Hematopoietic multipotent progenitor cell treated with erythropoietin and hydrocortisone succinate and interleukin-3 and kit ligand, for 4 days (in vitro differentiated cells): ENCODE measurements around the gene ING4.
A peak's percentile ranks its signal among the peaks of the same experiment; 100 is the strongest.

Experiments used
- DNase-seq: peaks from one replicate; pipeline ENCODE4 v3.0.0-alpha.2; 2015

The ING4 gene

GRCh38 chr12:6635375-6635855, 27.5 kb downstream of the ING4 start:
- peak; percentile 87 for DNase-seq

DNA sequence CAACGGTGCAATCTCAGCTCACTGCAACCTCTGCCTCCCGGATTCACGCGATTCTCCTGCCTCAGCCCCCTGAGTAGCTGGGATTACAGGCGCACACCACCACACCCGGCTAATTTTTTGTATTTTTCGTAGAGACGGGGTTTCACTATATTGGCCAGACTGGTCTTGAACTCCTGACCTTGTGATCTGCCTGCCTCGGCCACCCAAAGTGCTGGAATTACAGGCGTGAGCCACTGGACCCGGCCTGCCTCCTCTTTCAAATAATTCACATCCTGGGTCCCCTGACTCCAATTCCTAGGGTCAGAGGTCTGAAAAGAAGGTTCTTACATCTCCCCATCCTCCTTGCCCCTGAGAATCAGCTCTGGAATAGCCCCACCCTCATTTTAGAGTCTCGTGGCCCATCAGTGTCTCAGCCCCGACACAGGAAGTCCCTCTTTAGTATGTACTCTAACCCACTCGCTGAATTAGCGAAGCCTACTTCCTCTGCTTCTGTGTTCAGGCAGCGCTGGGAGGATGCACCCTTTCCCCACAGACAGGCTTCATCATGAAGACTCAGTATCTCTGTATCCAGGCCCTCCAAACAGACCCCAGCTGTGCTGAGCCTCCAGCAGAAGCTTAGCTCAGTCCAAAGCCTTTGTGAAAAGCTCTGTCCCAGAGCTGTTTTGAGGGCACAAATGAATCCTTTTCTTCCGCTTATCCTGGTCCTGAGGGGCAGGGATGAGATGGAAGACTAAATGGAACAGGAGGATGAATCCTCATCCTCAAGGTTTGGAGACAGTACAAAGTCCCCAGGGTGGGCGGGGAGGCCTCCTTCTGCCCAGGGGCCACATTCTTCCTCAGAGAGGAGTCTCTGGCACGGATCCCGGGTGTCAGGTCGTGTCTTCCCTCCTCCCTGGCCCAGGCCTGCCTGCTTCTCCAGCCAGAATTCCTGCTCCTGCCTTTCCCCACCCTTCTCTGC, 30.6 kb downstream of the ING4 start:
- peak; percentile 83 for DNase-seq

DNA sequence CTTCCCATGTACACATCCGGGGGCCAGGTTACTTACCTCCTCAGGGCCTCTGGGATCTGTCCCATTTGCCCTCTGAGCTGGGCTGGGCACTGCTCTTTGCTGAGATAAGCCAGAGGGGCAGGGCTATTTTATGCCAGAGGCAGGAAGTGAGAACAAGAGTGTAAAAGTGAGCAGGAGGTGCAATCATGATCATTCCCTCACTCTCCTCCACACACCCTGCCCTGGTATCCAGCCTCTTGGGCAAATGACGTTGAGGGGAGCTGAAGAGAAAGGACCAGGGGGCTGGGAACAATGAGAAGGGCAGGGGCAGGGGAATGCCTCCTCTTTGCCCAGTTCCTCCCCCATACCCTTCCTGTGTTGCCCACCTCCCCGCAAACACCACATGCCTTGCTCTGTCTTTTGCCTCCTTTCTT, 31.4 kb downstream of the ING4 start:
- peak; percentile 74 for DNase-seq

DNA sequence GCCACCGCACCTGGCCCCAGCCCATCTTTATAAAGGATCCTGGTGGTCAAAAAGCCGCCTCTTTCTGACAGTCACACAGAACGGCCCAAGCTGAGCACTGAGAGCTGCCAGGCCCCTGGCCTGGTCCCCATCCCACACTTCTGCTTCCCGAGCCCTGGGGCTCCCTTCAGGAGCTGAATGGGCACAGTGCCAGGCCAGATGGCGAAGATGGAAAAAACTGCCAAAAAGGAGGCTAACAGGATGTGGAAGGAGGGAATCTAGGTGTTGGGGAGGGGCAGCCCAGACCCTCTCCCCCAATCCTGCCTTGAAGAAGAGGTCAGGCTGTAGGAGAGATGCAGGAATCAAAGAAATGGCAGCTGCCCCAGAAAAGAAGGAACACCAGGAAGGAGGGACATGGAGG, 32.2 kb downstream of the ING4 start:
- no peak for DNase-seq

DNA sequence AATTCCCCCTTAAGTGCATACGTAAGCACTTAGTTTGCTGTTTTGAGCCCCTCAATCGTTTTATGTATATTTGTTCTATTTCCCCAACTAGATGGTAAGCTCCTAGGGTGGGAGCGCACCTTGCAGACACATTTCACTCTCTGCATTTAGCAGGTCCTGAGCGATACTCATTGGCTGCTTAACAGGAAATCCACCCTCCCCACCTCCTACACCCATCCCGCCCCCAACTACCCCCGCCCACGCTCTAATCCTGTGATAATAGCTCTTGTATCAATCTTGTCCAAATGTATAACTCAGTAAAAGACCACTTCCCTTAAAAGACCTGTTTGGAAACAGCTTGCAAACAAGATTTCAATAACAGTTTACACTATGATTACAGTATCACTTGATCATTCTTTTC, 35.3 kb downstream of the ING4 start:
- DNase-seq, result peak; percentile 71

DNA sequence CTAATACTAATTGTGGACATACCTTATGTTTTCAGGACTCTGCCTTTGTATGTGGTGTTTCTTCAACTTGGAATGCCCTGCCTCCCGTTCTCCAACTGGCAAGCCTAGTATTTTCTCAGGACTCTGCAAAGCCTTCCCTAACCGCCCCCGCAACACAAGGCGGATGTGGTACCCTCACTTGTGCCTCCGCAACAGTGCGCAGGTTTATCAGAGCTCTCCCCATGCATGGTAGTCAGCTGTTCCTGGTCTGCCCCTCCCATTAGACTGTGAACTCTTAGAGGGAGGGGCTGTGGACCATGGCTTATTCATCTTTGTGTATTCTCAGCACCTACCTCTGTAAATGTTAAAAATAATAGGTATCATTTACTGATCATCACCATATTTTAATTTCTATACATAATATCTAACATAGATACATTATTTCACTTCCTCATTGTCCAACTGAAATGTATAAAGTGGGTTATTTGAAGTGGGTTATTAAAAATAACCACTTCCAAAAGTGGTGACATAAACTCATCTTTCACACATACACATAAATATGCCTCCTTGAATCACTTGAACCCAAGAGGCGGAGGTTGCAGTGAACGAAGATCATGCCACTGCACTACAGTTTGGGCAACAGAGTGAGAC, 36.1 kb downstream of the ING4 start:
- peak; percentile 52 for DNase-seq

DNA sequence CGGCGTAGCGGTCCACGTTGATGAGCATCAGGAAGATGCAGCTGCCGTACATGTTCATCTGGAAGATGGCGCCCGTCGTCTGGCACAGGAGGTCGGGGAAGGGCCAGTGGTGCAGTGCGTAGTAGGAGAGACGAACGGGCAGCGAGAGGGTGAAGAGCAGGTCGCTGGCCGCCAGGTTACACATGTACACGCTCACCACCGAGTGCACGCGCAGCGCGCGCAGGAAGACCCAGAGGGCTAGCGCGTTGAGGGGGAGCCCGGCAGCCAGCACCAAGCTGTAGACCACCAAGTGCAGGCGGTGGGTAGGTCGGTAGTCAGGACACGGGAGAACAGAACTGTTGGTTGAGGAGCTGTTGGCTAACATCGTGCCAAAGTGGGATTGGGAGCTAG, 42.0 kb downstream of the ING4 start:
- DNase-seq, result no peak

DNA sequence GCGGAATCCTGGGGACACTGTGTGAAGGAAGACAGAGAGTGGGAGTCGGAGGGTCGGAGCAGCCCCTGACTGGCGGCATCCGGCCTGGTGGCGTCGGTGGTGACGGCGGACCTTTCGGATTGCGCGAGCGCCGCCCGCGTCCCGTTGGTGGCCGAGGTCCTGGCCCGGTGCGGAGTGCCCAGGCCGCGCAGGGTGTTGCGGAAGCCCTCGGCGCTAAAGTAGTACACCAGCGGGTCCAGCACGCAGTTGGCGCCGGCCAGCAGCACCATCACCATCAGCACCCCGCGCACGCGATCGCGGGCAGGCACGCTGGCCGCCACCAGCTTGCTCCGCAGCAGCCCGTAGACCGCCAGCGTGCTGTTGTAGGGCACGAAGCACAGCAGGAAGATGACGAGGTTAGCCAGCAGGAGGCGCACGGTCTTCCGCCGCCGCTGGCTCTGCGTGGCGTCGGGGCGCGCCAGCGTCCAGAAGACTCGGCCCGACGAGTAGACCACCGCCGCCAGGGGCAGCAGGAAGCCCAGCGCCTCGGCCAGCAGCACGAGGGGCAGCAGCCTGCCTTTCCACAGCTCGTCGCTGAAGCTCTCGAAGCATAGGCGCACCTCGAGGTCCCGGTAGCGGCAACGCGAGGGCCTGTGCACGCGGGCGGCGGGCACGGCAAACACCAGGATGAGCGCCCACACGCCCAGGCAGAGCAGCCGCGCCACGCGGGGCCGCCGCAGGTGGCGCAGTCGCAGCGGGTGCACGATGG, 42.6 kb downstream of the ING4 start:
- DNase-seq, result peak; percentile 77

DNA sequence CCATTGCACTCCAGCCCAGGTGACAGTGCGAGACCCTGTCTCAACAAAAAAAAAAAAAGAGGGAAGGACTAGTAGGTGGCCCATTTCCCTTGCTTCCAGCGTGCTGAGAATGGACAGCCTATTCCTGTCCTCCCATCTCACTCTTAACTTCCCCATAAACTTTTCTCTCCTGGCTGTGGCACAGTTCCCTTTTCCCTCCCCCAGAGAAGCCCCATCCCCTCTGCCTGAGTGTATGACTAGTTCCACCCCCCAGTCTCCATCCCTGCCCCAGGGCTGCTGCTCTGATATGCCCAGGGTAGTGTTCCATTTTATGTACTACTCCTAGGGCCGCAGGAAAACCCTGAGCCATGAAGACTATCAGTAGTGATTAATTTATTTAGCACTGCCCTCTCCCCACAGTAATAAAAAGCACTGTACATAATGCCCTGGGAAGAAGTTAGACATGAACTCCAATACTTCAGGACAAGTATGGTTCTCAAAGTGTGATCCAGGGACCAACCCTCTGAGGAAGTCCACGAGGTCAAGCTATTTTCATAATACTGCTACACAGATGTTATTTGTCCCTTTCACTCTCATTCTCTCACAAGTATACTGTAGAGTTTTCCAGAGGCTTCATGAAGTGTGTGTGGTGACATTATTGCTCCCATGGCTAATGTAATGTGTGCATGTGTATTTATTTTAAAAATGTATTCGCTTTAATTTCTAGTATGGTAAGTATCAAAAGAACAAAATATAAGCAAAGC, 44.3 kb downstream of the ING4 start:
- no peak for DNase-seq

- DNase-seq, result peak; percentile 44
These were observed 47.1 kb downstream of the ING4 start for GRCh38 chr12:6615802-6616201.

DNA sequence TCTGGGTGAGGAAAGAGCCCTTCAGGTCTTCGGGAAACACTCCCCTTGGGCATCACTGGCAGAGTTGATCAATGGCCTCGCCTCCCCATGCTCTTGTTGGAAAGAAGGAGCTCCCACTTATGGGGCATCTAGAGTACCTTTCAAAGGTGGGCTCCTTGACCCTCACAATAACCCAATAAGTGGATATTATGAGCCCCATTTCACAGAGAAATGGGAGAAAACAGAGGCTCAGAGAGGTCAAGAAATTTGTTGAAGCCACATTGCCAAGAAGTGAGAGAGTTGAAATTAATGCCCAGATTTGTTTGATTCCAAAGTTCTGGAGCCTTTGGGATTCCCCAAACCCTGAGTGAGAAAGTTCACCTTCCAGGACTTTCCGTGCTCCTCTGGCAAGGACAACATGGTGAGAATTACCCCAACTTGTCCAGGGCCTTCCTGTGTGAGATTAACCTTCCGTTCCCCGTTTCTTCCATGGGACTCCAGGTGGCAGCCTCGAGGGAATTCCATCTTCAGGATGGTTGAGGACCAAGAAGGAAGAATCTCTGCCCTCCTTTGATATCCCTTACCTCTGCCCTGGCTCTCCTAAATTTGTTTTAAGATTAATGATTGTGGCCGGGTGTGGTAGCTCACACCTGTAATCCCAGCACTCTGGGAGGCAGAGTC, 48.3 kb downstream of the ING4 start:
- DNase-seq, result no peak

- DNase-seq, result peak; percentile 99
These were observed 49.0 kb downstream of the ING4 start for GRCh38 chr12:6613776-6614512.

- DNase-seq, result peak; percentile 95
These were observed 49.7 kb downstream of the ING4 start for GRCh38 chr12:6613015-6613775.

DNA sequence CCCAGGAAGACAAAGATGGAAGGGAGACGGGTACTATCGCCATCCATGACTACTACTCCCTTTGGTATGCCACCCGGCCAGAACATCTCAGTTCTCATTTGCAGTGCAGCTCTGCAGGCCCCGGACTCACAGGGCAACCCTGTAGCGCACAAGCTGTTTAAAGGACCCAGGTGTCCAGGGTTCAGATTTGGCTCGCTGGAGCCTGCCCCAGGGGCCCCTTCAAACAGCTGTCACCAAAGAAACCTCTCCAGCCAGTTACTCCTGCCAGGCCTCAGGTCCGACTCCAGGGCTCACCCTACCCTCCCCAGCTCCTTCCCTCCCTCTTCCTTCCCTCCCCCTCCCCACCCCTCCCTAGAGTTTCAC, 50.3 kb downstream of the ING4 start:
- no peak for DNase-seq

- no peak for DNase-seq
These were observed 50.7 kb downstream of the ING4 start for GRCh38 chr12:6612247-6612646.

DNA sequence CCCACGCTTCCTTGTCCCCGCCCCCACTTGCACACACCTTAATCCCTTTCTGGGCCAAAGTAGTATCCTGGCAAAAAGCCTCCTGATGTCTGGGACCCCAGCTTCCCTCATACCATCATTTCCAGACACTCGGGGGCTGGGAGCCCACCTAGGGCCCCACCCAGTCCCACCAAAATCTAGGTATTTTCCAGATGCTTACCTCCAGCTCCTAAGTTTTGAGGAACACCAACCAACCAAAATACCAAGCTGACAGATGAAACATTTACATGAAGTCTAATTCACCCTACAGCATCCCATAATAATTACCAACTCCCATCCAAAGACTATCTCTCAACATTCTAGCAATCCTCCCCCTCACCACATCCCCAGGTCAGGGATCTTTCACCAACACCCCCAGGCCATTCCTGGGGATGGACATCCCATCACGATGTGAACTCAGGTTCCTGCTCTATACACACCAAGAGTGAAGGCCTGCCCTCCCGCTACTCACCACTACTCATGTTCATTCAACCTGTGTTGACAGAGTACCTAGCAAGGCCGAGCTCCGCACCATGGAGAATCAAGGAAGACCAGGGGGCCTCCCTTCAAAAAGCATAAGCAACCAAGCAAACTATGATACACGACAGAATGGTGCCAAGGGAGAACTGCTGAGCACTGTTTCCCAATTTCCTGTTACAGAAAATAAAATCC, 54.2 kb downstream of the ING4 start:
- DNase-seq, result peak; percentile 56

GRCh38 chr12:6607751-6608591, 54.9 kb downstream of the ING4 start:
- peak; percentile 96 for DNase-seq

- DNase-seq, result peak; percentile 71
These were observed 56.4 kb downstream of the ING4 start for GRCh38 chr12:6606331-6607131.
